Breast epithelium (tissue), 4 donors: ENCODE measurements around the gene RTN1. TPM values are rescaled to one million over a fixed set of nuclear protein-coding genes. Genes with fewer than 3 reads are reported as not detected.

Experiments used
- DNase-seq, 2 donors: peaks; one replicate each; pipeline ENCODE4 v3.0.0-alpha.2; 2019; ENCODE audit warnings: low spot score in 2 of 2
- H3K27ac ChIP-seq, 2 donors: fragments of 200-600 bp; sonication (generic) in 1 of 2; one replicate each; pipeline ENCODE4 v1.5.1; 2016 to 2019; ENCODE audit warnings: mild to moderate bottlenecking in 1 of 2
- H3K27me3 ChIP-seq, 2 donors: fragments of 200-600 bp; sonication (generic) in 1 of 2; one replicate each; pipeline versions ENCODE4 v1.5.1 to v1.6.0; 2017 to 2019; ENCODE audit warnings: control low read depth in 1 of 2, mild to moderate bottlenecking in 1 of 2
- H3K36me3 ChIP-seq: fragments of 200-600 bp; one replicate; pipeline ENCODE4 v1.5.1; 2019
- H3K4me1 ChIP-seq, 2 donors: fragments of 200-600 bp; sonication (generic); one replicate each; pipeline ENCODE4 v1.5.1; 2016 to 2019; ENCODE audit warnings: control low read depth in 1 of 2
- H3K4me3 ChIP-seq, 3 donors: fragments of 200-600 bp; sonication (generic); 1 replicate in 2 of 3; 2 replicates in 1 of 3; pipeline ENCODE4 v1.5.1; 2016 to 2019; ENCODE audit warnings: mild to moderate bottlenecking in 3 of 3, moderate library complexity in 2 of 3
- H3K9me3 ChIP-seq, 2 donors: fragments of 200-600 bp; sonication (generic) in 1 of 2; one replicate each; pipeline ENCODE4 v1.5.1; 2016 to 2019; ENCODE audit warnings: control low read depth in 1 of 2
- POLR2A ChIP-seq: fragments of 450-650 bp; IDR thresholded peaks from one replicate; pipeline ENCODE4 v1.6.1; 2016; ENCODE audit warnings: antibody characterized with exemption, mild to moderate bottlenecking, moderate library complexity
- POLR2AphosphoS5 ChIP-seq, 3 donors: sonication (generic); formaldehyde crosslinking; IDR thresholded peaks; one replicate each; pipeline ENCODE4 v1.6.1; 2017; ENCODE audit warnings: antibody characterized with exemption in 3 of 3
- intact Hi-C: fragments of 100-400 bp; cut with DNase I; formaldehyde crosslinking; loops from one replicate; pipeline ENCODE4 v1.15.1; 2023; ENCODE audit warnings: low total_unique reads
- total RNA-seq, 3 donors: library from RNA; depleted of rRNA; stranded (reverse); fragments of >200 nt; gene quantifications; one replicate each; pipeline ENCODE4 v1.1.0, GENCODE V29; 2016
- TF ChIP-seq, protein P1 (sequence below), 3 donors: fragments of 450-650 bp; IDR thresholded peaks; one replicate each; pipeline ENCODE4 v1.5.1; 2016 to 2017; ENCODE audit warnings: antibody characterized with exemption in 3 of 3, mild to moderate bottlenecking in 3 of 3, moderate library complexity in 3 of 3

Gene RTN1
- total RNA-seq, 3 donors from 2014 or later, result 10.8 to 44.5 (median 17.7) TPM

DNA sequence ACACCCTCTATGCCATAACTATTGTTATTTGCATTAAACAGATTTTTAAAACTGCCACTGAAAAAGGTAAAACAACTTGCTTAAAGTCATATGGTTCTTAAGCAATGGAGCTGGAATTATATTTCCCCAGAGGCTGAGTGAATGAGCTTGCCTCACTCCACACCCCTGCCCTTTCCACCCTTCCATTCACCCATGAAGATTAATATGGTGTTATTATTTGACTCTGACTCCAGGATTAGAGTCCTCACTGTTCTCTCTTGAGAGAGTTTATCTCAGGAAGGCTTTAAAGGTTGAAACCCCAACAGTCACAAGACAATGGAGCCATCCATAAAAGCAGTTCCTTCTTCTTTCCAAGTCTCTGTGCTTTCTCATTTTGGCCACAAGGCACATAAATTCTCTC is 84.9 kb downstream of the RTN1 start:
- Histone ChIP-seq H3K36me3 (no peaks in the 10 kb centered on the region), H3K4me3 (no peak overlapping the region), H3K27me3 (no peaks in the 10 kb centered on the region), H3K9me3 (no peaks in the 10 kb centered on the region), H3K4me1 (peaks cover 0 to 5% of the 10 kb centered on the region in 2 donors), H3K27ac (no peak overlapping the region)
- DNase-seq, result no peak
- intact Hi-C loops, result no loop called here
- TF ChIP-seq POLR2A (no peak), POLR2AphosphoS5 (IDR thresholded peaks at IDR 0.05) (no peak)
- TF ChIP-seq, protein P1, sequence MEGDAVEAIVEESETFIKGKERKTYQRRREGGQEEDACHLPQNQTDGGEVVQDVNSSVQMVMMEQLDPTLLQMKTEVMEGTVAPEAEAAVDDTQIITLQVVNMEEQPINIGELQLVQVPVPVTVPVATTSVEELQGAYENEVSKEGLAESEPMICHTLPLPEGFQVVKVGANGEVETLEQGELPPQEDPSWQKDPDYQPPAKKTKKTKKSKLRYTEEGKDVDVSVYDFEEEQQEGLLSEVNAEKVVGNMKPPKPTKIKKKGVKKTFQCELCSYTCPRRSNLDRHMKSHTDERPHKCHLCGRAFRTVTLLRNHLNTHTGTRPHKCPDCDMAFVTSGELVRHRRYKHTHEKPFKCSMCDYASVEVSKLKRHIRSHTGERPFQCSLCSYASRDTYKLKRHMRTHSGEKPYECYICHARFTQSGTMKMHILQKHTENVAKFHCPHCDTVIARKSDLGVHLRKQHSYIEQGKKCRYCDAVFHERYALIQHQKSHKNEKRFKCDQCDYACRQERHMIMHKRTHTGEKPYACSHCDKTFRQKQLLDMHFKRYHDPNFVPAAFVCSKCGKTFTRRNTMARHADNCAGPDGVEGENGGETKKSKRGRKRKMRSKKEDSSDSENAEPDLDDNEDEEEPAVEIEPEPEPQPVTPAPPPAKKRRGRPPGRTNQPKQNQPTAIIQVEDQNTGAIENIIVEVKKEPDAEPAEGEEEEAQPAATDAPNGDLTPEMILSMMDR (IDR thresholded peaks at IDR 0.05), result no peak

- intact Hi-C loops, result no loop called here
- TF ChIP-seq POLR2A (no peak), POLR2AphosphoS5 (IDR thresholded peaks at IDR 0.05) (no peak)
- TF ChIP-seq, protein P1 (IDR thresholded peaks at IDR 0.05), result no peak
- Histone ChIP-seq H3K4me1 (peaks cover 0 to 2% of the 10 kb centered on the region in 2 donors), H3K4me3 (no peak overlapping the region), H3K27ac (no peak overlapping the region), H3K36me3 (no peaks in the 10 kb centered on the region), H3K9me3 (no peaks in the 10 kb centered on the region), H3K27me3 (no peaks in the 10 kb centered on the region)
- DNase-seq, result no peak
Measured at GRCh38 chr14:59782760-59783159, 87.8 kb downstream of the RTN1 start.

DNA sequence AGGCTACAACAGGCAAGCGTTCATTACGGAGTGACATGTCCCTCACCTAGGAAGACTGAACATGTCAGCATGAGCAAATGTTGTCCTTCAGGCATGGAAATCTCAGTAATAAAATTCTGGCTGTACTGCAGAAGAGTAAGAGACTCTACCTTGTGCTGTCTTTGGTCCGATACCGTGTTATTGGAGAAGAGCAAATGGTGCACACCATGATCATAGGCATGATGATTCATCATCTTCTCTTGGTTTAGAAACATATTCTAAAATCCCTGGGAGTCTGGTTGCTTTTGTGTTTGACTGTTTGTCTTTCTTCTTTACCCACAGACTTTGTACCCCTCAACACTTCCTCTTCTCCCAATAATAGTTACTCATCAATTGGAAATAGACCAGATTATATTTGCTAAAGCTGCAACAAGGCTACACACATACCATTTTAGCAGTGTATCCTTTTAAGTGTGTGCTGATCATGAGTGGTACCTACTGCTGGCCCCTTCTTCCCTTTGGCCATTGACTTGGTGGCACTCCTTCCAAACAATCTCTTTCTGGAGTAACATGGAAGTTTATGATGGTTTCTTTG is 93.5 kb downstream of the RTN1 start:
- H3K4me1 ChIP-seq, result no peaks in the 10 kb centered on the region
- DNase-seq, result no peak
- H3K36me3 ChIP-seq, result no peaks in the 10 kb centered on the region
- no peaks in the 10 kb centered on the region for H3K9me3 ChIP-seq
- H3K27ac ChIP-seq, result no peak overlapping the region
- intact Hi-C loops, result no loop called here
- no peaks in the 10 kb centered on the region for H3K27me3 ChIP-seq
- TF ChIP-seq, protein P1 (IDR thresholded peaks at IDR 0.05), result no peak
- TF ChIP-seq POLR2AphosphoS5 (IDR thresholded peaks at IDR 0.05) (no peak), POLR2A (no peak)
- H3K4me3 ChIP-seq, result no peak overlapping the region

GRCh38 chr14:59776468-59776867 is 94.1 kb downstream of the RTN1 start:
- no peaks in the 10 kb centered on the region for H3K4me1 ChIP-seq
- no peaks in the 10 kb centered on the region for H3K36me3 ChIP-seq
- H3K9me3 ChIP-seq, result no peaks in the 10 kb centered on the region
- H3K27me3 ChIP-seq, result no peaks in the 10 kb centered on the region
- intact Hi-C loops, result no loop called here
- DNase-seq, result no peak
- H3K27ac ChIP-seq, result no peak overlapping the region
- no peak overlapping the region for H3K4me3 ChIP-seq
- TF ChIP-seq, protein P1 (IDR thresholded peaks at IDR 0.05), result no peak
- no peak for TF ChIP-seq POLR2A
- TF ChIP-seq POLR2AphosphoS5 (IDR thresholded peaks at IDR 0.05), result no peak

DNA sequence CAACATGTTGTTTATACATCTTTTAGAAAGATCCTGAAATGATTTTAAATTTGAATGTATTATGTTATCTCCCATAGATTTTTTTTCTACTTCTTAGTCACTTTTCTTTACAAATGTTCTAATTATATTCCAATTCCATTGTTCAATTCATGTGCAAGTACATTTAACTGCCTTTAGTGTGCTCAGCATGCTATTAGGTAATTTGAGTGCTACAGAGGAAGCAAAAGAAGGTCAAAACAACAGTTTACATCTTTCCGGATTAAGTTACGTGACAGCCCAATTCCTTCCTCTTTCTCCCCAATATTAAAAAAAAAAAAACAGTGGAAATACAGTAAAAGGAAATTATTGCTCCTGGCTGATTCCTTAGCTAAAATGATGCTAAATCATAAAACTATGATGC is 98.3 kb downstream of the RTN1 start:
- Histone ChIP-seq H3K27ac (no peak overlapping the region), H3K27me3 (no peaks in the 10 kb centered on the region), H3K36me3 (no peaks in the 10 kb centered on the region), H3K4me1 (no peaks in the 10 kb centered on the region), H3K4me3 (no peak overlapping the region), H3K9me3 (no peaks in the 10 kb centered on the region)
- intact Hi-C loops, result no loop called here
- DNase-seq, result no peak
- TF ChIP-seq POLR2AphosphoS5 (IDR thresholded peaks at IDR 0.05) (no peak), POLR2A (no peak)
- TF ChIP-seq, protein P1 (IDR thresholded peaks at IDR 0.05), result no peak
